HG03521 (cell line): ENCODE measurements around the gene CBLC.

Experiments
- ATAC-seq: cut with Tn5 transposase; IDR thresholded peaks from one replicate; pipeline ENCODE4 v1.9.1; 2021; ENCODE audit warnings: mild to moderate bottlenecking, moderate library complexity; ENCODE audit not compliant: unreplicated experiment

CBLC gene

GRCh38 chr19:44777715-44778347 lies at the start of gene CBLC:
Gene CBLC (plus strand): TSS chr19:44777890. CDS start chr19:44777932, 42 bp downstream.
- no peak for ATAC-seq

- no peak for ATAC-seq
Measured at GRCh38 chr19:44728178-44728577, 49.5 kb upstream of the CBLC start.

- no peak for ATAC-seq
Measured at GRCh38 chr19:44729516-44730033, 48.1 kb upstream of the CBLC start.

- ATAC-seq: no peak
Measured at GRCh38 chr19:44731081-44731480, 46.6 kb upstream of the CBLC start.

- ATAC-seq: no peak
Measured at GRCh38 chr19:44731622-44732021, 46.1 kb upstream of the CBLC start.

- ATAC-seq: no peak
Measured at GRCh38 chr19:44732235-44733014, 45.3 kb upstream of the CBLC start.

- ATAC-seq: no peak
Measured at GRCh38 chr19:44734357-44734756, 43.3 kb upstream of the CBLC start.

GRCh38 chr19:44735011-44735410 lies 42.7 kb upstream of the CBLC start:
- no peak for ATAC-seq

- ATAC-seq: no peak
Measured at GRCh38 chr19:44737238-44738071, 40.2 kb upstream of the CBLC start.

GRCh38 chr19:44738136-44738535 lies 39.6 kb upstream of the CBLC start:
- ATAC-seq: no peak

GRCh38 chr19:44738603-44739558 lies 38.8 kb upstream of the CBLC start:
- no peak for ATAC-seq

GRCh38 chr19:44740351-44740824 lies 37.3 kb upstream of the CBLC start:
- no peak for ATAC-seq

- ATAC-seq: no peak
Measured at GRCh38 chr19:44741258-44741731, 36.4 kb upstream of the CBLC start.

GRCh38 chr19:44741841-44742329 lies 35.8 kb upstream of the CBLC start:
- no peak for ATAC-seq

GRCh38 chr19:44742330-44743061 lies 35.2 kb upstream of the CBLC start:
- ATAC-seq: no peak

GRCh38 chr19:44744871-44745332 lies 32.8 kb upstream of the CBLC start:
- ATAC-seq: no peak

- no peak for ATAC-seq
Measured at GRCh38 chr19:44745341-44745831, 32.3 kb upstream of the CBLC start.

GRCh38 chr19:44745887-44746600 lies 31.6 kb upstream of the CBLC start:
- ATAC-seq: no peak
